HG02571 (cell line): ENCODE data around the gene RMC1.
A peak's percentile ranks its signal among the peaks of the same experiment; 100 is the strongest.
"Not testable (repeated sequence)": the region's sequence is repeated elsewhere in the genome, so short reads cannot be mapped to it uniquely, and the experiment has no call there.

Experiments
- ATAC-seq: cut with Tn5 transposase; IDR thresholded peaks from one replicate; pipeline ENCODE4 v1.9.1; 2021; ENCODE audit warnings: mild to moderate bottlenecking, moderate library complexity; ENCODE audit not compliant: unreplicated experiment

Gene RMC1

GRCh38 chr18:23503038-23503962 is at the start of gene RMC1:
Gene RMC1 (plus strand): TSS chr18:23503511. CDS start chr18:23503619, 108 bp downstream.
- peak; percentile 75 for ATAC-seq

DNA sequence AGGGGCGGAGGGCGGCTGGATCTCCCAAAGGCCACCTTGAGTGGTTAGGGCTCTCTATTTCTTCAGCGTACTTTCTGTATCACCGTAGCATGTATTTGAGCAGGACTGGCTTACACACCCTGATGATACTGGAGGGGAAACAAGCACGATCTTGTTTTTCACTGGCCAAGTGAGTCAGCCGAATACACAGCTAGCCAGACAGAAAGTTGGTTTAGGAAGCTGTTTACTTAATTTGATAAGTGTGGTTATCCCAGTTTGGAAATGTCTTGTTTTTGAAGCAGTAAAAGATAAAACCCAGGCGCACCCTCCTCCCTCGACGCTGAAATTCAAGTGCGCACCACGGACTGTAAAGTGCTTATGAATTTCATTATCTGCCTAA is 49.6 kb upstream of the RMC1 start:
- ATAC-seq = no peak

DNA sequence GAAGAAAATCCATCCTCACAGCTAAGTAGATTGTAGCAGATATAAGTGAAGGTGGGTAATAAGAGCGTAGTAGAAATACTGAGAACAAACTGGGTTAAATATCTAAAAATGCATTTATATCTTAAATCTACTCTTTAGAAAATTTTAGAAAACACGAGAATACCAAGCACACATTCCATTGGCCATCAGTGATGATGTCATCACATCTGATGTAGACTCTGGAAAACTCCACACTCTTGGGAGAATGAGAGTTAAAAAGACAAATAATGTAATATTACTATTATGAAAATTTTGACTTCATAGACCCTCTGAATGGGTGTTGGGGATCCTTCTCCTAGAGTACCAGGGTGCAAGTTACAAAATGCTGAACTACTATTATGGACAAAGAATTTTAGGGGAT is 46.5 kb upstream of the RMC1 start:
- no peak for ATAC-seq

DNA sequence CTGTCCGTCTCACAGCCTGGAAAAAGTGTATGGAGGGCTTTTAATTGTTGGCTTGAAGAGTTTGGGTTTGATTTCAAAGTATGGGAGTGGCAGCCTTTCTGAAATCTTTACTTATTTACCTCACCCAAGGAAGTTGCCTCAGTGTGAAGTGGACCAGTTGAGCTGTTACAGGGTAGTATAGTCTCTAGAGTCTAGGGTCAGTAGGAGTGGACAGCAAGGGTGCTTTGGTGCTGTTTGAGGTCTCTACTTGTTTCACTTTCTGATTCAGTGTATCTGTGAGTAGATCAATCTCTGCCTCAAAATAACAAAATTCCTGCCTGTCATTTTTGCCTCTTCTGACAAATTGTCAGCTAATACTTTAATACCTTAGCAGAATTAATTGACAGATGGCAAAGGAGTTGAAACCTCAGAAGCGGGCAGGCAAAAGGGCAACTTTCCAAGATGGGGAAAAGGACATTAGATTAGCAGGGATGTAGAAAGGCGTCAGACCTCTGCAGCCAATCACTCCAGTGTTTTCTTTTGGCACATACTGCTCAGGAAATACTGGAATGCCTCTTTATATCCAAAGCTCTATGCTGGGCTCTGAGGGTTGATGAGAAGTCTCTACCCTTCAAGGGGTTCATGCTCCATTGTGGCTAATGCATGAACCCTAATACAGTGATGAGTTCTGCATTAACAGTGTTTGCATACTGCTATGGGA is 44.3 kb upstream of the RMC1 start:
- ATAC-seq = no peak

DNA sequence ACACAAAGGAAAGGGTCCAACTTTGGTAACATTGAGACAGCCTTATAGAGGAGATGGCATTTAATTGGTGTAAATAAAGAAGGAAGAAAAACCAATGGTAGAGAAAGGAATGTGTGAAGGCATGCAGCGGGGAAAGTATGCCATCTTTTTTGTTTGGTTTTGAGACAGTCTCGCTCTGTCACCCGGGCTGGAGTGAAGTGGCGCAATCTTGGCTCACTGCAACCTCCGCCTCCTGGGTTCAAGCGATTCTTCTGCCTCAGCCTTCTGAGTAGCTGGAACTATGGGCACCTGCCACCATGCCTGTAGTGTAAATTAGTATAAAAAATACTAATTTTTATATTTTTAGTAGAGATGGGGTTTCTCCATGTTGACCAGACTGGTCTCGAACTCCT is 43.8 kb upstream of the RMC1 start:
- no peak for ATAC-seq

GRCh38 chr18:23460285-23461273 is 42.7 kb upstream of the RMC1 start:
- no peak for ATAC-seq

GRCh38 chr18:23462876-23463275 is 40.4 kb upstream of the RMC1 start:
- ATAC-seq = no peak

DNA sequence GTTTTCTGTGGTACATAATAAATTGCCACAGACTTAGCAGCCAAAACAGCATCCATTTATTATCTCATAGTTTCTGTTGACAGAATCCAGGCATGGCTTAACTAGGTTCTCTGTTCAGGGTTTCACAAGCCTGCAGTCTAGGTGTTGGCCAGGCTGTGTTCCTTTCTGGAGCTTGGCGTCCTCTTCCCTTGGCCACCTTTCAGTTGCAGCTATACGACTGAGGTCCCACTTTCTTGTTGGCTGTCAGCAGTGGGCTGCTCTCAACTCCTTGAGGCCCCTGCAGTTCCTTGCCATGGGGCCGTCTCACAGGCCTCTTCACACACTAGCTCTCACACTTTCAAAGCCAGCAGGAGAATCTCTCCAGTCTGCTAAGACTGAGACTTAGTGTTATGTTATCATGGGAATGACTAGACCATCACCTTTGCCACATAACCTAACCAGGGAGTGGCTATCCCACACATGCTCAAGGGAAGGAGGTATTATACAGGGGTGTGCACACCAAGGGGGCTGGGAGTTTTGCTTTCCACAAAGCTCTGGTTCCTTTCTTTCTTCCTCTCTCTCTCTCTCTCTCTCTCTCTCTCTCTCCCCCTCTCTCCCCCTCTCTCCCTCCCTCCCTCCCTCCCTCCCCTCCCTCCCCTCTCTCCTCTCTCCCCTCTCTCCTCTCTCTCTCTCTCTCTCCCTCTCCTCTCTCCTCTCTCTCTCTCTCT is 34.4 kb upstream of the RMC1 start:
- no peak for ATAC-seq

- ATAC-seq = no peak
These were observed 32.5 kb upstream of the RMC1 start for GRCh38 chr18:23470620-23471387.

DNA sequence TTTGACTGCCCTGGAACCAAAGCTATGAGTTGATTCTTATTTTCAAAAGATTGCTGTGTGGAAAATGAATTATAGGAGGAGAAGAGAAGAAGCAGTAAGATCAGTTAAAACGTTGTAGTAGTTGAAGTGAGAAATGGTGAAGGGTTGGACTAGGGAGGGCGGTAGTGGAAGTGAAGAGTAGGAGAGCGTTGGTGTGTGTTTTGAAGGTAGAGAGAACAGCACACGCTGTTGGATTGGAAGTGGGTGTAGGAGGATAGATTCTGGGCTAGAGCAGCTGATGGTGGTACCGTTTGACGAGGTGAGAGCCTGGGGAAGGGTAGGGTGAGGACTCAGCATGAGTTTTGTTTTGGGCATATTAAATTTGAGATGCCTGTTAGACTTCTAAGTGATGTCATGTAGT is 31.8 kb upstream of the RMC1 start:
- ATAC-seq = no peak

- no peak for ATAC-seq
These were observed 23.3 kb upstream of the RMC1 start for GRCh38 chr18:23479829-23480505.

DNA sequence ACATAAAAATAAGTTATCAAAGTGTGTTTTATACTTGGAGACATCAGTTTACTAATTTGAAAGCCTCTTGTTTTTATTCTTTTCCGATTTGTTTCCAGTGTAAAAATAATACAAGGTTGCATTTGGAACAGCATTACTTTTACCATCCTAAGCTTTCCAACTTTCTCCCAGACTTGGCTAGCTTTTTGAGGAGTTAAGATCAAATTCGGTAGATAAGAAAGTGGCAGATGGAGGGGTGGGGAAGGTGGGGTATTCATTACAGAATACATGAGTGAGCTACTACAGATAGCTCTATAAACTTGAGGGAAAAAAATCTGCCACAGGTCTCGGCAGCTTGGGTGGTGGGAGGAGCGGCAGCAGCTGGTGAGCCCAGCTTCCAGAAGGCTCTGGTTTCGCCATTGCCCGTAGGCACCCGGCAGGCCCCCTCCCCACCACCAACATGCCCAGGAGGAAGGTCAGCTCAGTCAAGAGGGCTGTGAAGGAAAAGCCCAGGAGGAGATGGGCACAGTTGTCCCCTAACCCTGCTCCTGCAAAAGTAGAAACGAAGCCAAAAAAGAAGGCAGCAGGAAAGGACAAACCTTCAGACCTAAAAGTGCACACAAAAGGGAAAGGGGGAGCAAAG is 18.6 kb upstream of the RMC1 start:
- ATAC-seq = no peak

- ATAC-seq = no peak
These were observed 17.9 kb upstream of the RMC1 start for GRCh38 chr18:23485386-23485785.

DNA sequence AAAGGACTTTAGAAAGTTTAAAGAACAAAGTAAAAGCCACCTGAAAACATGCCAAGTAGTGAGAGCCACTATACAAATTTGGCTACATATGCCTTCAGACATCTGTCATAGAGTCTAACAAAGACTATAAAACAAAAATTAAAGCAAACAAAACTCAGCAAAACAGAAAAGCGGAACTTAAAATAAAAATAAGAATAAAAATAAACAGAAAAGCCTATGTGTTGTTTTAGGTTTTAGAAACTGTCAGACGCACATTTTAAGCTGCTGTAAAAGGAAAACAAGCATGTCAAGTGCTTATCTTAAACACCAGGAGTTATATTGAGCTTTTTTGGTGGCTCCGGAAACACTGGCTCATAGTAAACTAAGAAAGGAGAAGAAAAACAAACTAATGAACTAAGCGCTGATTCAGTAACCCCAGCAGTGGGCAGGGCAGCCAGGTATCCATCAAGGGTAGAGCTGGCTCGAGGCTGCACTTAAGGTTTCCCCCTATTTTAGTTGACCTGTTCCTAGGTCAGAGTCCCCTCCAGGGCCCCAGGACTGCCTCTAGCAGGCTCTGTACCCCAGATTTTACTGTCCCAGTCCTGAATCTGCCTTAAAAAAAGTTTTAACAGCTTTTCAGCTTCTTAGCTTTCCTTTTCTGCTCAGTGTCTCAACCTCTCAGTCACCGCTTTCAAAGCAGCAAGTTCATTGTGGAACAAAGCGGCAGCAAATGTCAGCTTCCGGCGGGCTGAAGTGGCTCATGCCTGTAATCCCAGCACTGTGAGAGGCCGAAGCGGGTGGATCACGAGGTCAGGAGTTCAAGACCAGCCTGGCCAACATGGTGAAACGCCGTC is 15.4 kb upstream of the RMC1 start:
- peak; percentile 77 for ATAC-seq

DNA sequence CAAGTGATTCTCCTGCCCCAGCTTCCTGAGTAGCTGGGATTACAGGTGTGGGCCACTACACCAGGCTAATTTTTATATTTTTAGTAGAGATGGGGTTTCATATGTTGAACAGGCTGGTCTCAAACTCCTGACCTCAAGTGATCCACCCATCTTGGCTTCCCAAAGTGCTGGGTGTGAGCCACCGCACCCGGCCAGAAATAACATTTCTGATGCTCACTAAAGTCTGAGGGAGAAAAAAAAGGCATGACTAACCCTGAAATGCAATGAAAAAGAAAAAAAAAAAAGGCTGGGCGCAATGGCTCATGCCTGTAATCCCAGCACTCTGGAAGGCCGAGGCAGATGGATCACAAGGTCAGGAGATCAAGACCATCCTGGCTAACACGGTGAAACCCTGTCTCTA is 13.7 kb upstream of the RMC1 start:
- ATAC-seq = not testable (repeated sequence)

GRCh38 chr18:23493654-23494053 is 9.7 kb upstream of the RMC1 start:
- no peak for ATAC-seq

DNA sequence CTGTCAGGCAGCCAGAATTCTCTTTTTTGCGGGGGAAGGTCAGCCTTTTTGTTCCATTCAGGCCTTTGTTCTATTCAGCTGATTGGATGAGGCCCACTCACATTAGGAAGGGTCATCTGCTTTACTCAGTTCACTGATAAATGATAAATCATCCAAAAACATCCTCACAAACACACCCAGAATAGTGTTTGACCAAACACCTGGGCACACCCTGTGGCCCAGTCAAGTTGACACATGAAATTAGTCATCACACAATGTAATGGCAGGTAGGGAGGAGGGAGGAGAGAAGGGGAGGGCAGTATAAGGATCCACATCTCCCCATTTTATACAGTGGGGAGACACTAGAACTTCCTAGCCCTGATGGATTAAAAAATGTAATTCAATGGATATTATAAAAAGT is 8.3 kb upstream of the RMC1 start:
- ATAC-seq = no peak
